Coronary artery (tissue), 2 donors: ENCODE data around the gene CCDC63.
"Not testable (repeated sequence)": the region's sequence is repeated elsewhere in the genome, so short reads cannot be mapped to it uniquely, and the experiment has no call there.

Experiments used
- DNase-seq: peaks from one replicate; pipeline ENCODE4 v3.0.0-alpha.2; 2017; ENCODE audit warnings: low spot score
- H3K27ac ChIP-seq, 2 donors: fragments of 200-600 bp; sonication (generic); one replicate each; pipeline ENCODE4 v1.5.1; 2016 to 2019
- H3K4me3 ChIP-seq: fragments of 200-600 bp; sonication (generic); 2 replicates; pipeline ENCODE4 v1.5.1; 2016; ENCODE audit warnings: mild to moderate bottlenecking, moderate library complexity
- TF ChIP-seq, protein P1 (sequence below): fragments of 200-600 bp; sonication (generic); IDR thresholded peaks from one replicate; pipeline ENCODE4 v1.5.1; 2019; ENCODE audit warnings: antibody characterized with exemption

The CCDC63 gene

DNA sequence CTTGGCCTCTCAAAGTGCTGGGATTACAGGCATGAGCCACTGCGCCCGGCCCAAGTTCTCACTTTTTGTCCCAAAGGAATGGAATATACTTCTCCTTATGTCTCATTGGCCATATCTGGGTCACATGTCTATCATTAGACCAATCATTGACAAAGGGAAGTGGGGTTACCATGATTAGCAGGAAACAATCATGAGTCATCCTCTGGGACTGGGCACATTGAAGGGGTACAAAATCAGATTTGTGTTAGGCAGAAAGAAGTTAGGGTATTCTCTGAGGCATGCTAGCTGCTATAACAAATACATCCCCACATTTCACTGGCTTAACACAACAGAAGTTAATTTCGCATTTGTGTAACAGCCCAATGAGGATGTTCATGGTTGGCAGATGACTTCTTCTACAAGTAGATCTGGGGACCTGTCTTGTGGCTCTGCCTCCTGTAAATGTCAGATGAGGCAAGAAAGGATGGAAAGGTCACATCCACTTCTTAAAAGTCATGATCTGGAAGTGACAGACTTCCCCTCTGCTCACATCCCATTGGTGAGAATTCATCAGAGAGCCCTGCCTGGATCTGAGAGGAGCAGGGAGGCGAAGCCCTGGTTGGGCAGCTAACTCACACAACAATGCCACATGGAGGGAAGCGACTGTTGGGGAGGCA is 3.1 kb downstream of the CCDC63 start:
- Histone ChIP-seq H3K27ac (no peak overlapping the region), H3K4me3 (no peak overlapping the region)
- TF ChIP-seq, protein P1, sequence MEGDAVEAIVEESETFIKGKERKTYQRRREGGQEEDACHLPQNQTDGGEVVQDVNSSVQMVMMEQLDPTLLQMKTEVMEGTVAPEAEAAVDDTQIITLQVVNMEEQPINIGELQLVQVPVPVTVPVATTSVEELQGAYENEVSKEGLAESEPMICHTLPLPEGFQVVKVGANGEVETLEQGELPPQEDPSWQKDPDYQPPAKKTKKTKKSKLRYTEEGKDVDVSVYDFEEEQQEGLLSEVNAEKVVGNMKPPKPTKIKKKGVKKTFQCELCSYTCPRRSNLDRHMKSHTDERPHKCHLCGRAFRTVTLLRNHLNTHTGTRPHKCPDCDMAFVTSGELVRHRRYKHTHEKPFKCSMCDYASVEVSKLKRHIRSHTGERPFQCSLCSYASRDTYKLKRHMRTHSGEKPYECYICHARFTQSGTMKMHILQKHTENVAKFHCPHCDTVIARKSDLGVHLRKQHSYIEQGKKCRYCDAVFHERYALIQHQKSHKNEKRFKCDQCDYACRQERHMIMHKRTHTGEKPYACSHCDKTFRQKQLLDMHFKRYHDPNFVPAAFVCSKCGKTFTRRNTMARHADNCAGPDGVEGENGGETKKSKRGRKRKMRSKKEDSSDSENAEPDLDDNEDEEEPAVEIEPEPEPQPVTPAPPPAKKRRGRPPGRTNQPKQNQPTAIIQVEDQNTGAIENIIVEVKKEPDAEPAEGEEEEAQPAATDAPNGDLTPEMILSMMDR: no peak

DNA sequence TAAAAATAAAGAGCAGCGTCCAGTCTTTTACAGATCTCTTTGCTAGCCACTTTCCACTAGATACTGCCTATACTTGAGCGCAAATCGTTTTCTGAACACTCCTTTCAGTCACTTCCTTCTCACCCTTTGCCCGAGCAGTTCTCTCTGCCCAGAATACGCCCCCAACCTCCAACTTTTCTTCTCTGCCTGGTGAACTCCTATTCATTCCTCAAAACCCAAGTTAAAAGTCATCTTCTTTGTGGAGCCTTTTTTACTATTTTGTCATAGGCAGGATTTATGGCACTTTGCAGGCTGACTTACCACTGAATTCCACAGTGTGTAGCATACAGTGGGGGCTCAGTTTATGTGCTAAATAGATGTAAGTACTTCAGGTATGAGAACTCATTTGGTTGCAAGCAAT is 4.0 kb downstream of the CCDC63 start:
- no peak for DNase-seq
- TF ChIP-seq, protein P1: no peak
- Histone ChIP-seq H3K4me3 (no peak overlapping the region), H3K27ac (no peak overlapping the region)

More for the DNA sequence above, 3.1 kb downstream of the CCDC63 start:
- no peak for DNase-seq

DNA sequence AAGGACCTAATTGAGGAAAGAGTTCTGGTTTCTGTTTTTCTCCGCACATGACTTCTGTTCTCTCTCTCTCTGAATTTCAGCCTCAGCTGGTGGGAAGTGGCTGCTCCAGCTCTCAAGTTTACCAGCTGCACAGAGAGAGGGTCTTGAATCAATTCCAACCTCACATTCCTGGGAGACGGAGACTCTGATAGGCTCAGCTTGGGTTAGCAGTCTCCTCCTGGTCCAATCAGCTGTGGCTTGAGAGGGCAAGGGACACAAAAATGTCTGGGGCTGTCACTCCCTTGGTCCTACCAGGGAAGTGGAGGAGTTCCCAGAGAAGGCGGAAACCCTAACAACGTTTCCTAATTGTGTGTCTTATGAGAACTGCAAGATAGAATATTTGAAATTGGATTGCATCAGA is 7.0 kb downstream of the CCDC63 start:
- H3K4me3 ChIP-seq: no peak overlapping the region
- TF ChIP-seq, protein P1: no peak
- DNase-seq: no peak
- no peak overlapping the region for H3K27ac ChIP-seq

DNA sequence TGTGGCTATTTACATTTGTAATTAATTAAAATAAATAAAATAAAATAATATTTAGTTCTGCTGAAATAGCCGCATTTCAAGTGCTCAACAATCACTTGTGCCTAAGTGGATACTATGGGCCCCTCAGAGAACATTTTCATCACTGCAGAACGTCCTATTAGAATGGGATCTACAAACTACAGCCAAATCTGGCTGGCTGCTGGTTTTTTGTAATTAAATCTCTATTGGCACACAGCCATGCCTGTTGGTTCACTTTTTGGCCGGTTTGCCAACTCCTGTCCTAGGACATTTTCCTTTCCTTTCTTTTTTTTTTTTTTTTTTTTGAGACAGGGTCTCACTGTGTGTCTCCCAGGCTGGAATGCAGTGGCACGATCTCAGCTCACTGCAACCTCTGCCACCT is 9.8 kb downstream of the CCDC63 start:
- Histone ChIP-seq H3K27ac (no peak overlapping the region), H3K4me3 (no peak overlapping the region)
- no peak for DNase-seq
- TF ChIP-seq, protein P1: no peak

DNA sequence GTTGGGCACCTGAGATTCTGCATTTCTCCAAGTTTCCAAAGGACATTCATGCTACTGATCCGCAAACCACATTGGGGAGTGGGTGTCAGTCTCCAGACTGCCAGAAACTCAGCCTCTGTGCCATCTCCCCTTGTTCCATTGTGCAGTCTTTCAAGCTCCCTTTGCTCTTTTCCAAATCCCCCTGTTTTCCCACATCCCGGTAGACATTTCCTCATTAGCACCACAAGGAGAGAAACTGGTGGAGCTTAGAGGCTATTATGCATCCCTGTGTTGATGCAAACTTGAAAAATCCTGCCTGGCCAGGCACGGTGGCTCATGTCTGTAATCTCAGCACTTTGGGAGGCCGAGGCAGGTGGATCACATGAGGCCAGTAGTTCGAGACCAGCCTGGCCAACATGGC is 10.7 kb downstream of the CCDC63 start:
- DNase-seq: no peak
- TF ChIP-seq, protein P1: no peak
- H3K4me3 ChIP-seq: no peak overlapping the region
- H3K27ac ChIP-seq: no peak overlapping the region

DNA sequence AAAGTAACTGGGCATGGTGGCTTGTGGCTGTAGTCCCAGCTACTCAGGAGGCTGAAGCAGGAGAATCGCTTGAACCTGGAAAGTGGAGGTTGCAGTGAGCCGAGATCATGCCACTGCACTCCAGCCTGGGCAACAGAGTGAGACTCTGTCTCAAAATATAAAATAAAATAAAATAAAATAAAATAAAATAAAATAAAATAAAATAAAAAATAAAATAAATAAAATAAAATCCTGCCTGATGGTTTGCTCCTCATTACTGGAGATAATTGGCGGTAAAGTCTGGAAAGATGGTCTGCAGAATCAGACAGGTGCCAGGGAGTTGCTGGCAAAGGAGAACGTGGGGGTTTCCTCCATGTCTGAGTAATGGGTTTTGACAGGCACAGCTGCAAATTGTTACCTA is 11.2 kb downstream of the CCDC63 start:
- not testable (repeated sequence) for DNase-seq, H3K4me3 ChIP-seq, H3K27ac ChIP-seq

DNA sequence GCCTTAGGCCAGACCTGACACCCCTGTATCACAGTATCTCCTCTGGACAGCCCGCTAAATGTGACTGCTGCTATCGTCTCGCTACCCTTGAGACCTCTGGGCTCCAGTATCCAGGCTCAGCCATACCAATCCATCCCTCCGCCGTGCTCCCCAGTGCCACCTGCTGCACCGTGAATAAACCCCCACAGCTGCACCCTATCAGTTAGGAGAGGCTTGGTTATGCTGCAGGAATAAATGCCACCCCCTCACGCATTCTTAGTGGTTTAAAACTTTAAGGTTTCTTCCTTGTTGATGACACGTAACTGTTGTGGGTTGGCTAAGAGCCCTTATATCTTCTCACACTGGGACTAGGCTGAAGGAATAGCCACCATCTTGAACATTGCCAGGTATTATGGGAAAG is 12.1 kb downstream of the CCDC63 start:
- H3K27ac ChIP-seq: no peak overlapping the region
- H3K4me3 ChIP-seq: no peak overlapping the region
- no peak for DNase-seq
- TF ChIP-seq, protein P1: no peak
